ENCODE results near the gene GPRC5B.

GPRC5B gene

GRCh38 chr16:19896951-19897350 lies 12.3 kb upstream of the GPRC5B start:
- DNase-seq: no peak

GRCh38 chr16:19894586-19894985 lies 9.9 kb upstream of the GPRC5B start:
- DNase-seq: no peak

- no peak for DNase-seq
Observed at GRCh38 chr16:19892902-19893301, 8.3 kb upstream of the GPRC5B start.

GRCh38 chr16:19890901-19891300 lies 6.3 kb upstream of the GPRC5B start:
- DNase-seq: no peak

- DNase-seq: no peak
Observed at GRCh38 chr16:19888834-19889233, 4.2 kb upstream of the GPRC5B start.

GRCh38 chr16:19886073-19886941 lies 1.7 kb upstream of the GPRC5B start:
- peak; percentile 21 for DNase-seq

GRCh38 chr16:19885451-19886072 lies 914 bp upstream of the GPRC5B start:
- DNase-seq: no peak

GRCh38 chr16:19883966-19884485 lies 622 bp downstream of the GPRC5B start:
- no peak for DNase-seq

GRCh38 chr16:19883296-19883965 lies 1.2 kb downstream of the GPRC5B start:
- DNase-seq: no peak

GRCh38 chr16:19882646-19883045 lies 2.0 kb downstream of the GPRC5B start:
- DNase-seq: no peak

- no peak for DNase-seq
Observed at GRCh38 chr16:19882186-19882585, 2.5 kb downstream of the GPRC5B start.

GRCh38 chr16:19881783-19882182 lies 2.9 kb downstream of the GPRC5B start:
- no peak for DNase-seq

- DNase-seq: no peak
Observed at GRCh38 chr16:19881028-19881427, 3.6 kb downstream of the GPRC5B start.

- peak; percentile 67 for DNase-seq
Observed at GRCh38 chr16:19879241-19879792, 5.3 kb downstream of the GPRC5B start.

- no peak for DNase-seq
Observed at GRCh38 chr16:19878757-19879156, 5.9 kb downstream of the GPRC5B start.

- DNase-seq: no peak
Observed at GRCh38 chr16:19876501-19877059, 8.1 kb downstream of the GPRC5B start.

GRCh38 chr16:19875900-19876299 lies 8.7 kb downstream of the GPRC5B start:
- DNase-seq: no peak

GRCh38 chr16:19874851-19875546 lies 9.6 kb downstream of the GPRC5B start:
- peak; percentile 29 for DNase-seq

- DNase-seq: no peak
Observed at GRCh38 chr16:19874026-19874425, 10.6 kb downstream of the GPRC5B start.

- DNase-seq: no peak
Observed at GRCh38 chr16:19872935-19873334, 11.7 kb downstream of the GPRC5B start.

- DNase-seq: no peak
Observed at GRCh38 chr16:19872179-19872863, 12.3 kb downstream of the GPRC5B start.

GRCh38 chr16:19871721-19872120 lies 12.9 kb downstream of the GPRC5B start:
- no peak for DNase-seq
